Fibroblast of lung (primary cell): ENCODE measurements around the gene C21orf91. TPM values are rescaled to one million over a fixed set of nuclear protein-coding genes. Genes with fewer than 3 reads are reported as not detected.

Source experiments
- DNase-seq, 2 donors: peaks; one replicate each; pipeline versions ENCODE4 v3.0.0 to v3.0.0-alpha.2; 2010; ENCODE audit warnings: low read depth in 2 of 2
- H2AFZ ChIP-seq: 2 replicates; pipeline ENCODE4 v1.5.1; 2012; ENCODE audit warnings: low read length, control low read depth, inconsistent platforms
- H3K27ac ChIP-seq: 2 replicates; pipeline ENCODE4 v1.5.1; 2011; ENCODE audit warnings: low read length, control low read depth; ENCODE audit not compliant: insufficient read depth
- H3K27me3 ChIP-seq: 2 replicates; pipeline ENCODE4 v1.5.1; 2011; ENCODE audit warnings: mild to moderate bottlenecking, low read length; ENCODE audit not compliant: control insufficient read depth, insufficient read depth
- H3K36me3 ChIP-seq: 2 replicates; pipeline ENCODE4 v1.5.1; 2011; ENCODE audit warnings: low read length; ENCODE audit not compliant: control insufficient read depth, insufficient read depth
- H3K4me1 ChIP-seq: 2 replicates; pipeline ENCODE4 v1.5.1; 2011; ENCODE audit warnings: low read length; ENCODE audit not compliant: control insufficient read depth, insufficient read depth; ENCODE audit errors: extremely low read depth
- H3K4me2 ChIP-seq: 2 replicates; pipeline ENCODE4 v1.5.1; 2011; ENCODE audit warnings: low read length, control low read depth; ENCODE audit not compliant: insufficient read depth; ENCODE audit errors: extremely low read depth
- H3K4me3 ChIP-seq, 4 experiments: fragments of 200-600 bp in 1 of 4; sonication (generic) in 1 of 4; replicated peaks in 1 of 4; 2 replicates each; pipeline ENCODE4 v1.5.1; 2011 to 2016; ENCODE audit warnings: low read length in 4 of 4, low read depth in 3 of 4, mild to moderate bottlenecking in 3 of 4, control low read depth in 2 of 4, inconsistent platforms in 1 of 4, mixed read lengths in 1 of 4; ENCODE audit not compliant: insufficient read depth in 1 of 4; ENCODE audit errors: control extremely low read depth in 1 of 4
- H3K79me2 ChIP-seq: 2 replicates; pipeline ENCODE4 v1.5.1; 2012; ENCODE audit warnings: mild to moderate bottlenecking, low read length, inconsistent platforms; ENCODE audit not compliant: control insufficient read depth, insufficient read depth
- H3K9ac ChIP-seq: 2 replicates; pipeline ENCODE4 v1.5.1; 2011; ENCODE audit warnings: mild to moderate bottlenecking, low read length, control low read depth; ENCODE audit not compliant: insufficient read depth
- H3K9me3 ChIP-seq: 2 replicates; pipeline ENCODE4 v1.5.1; 2012; ENCODE audit warnings: low read depth, low read length; ENCODE audit not compliant: control insufficient read depth, insufficient read depth
- H4K20me1 ChIP-seq: 2 replicates; pipeline ENCODE4 v1.5.1; 2011; ENCODE audit warnings: low read length; ENCODE audit not compliant: control insufficient read depth, insufficient read depth; ENCODE audit errors: extremely low read depth
- CTCF ChIP-seq, 2 donors: IDR thresholded peaks in 1 of 2; conservative IDR thresholded peaks in 1 of 2; 1 replicate in 1 of 2; 2 replicates in 1 of 2; pipeline ENCODE4 v1.5.1; 2011 to 2012; ENCODE audit warnings: low read length in 2 of 2, control low read depth in 1 of 2, inconsistent platforms in 1 of 2, low read depth in 1 of 2, mild to moderate bottlenecking in 1 of 2
- EZH2 ChIP-seq: IDR thresholded peaks from 2 replicates; pipeline ENCODE4 v1.5.1; 2012; ENCODE audit warnings: low read length, control low read depth, mild to moderate bottlenecking; ENCODE audit errors: missing control alignments
- polyA plus RNA-seq, 2 donors: library from polyadenylated mRNA; depleted of rRNA in 1 of 2; stranded (reverse) in 1 of 2; unstranded in 1 of 2; fragments of >200 nt; gene quantifications; 2 replicates each; pipeline ENCODE4 v1.2.1, GENCODE V29; 2011 to 2012; ENCODE audit warnings: missing spikeins in 1 of 2
- total RNA-seq: library from RNA; depleted of rRNA; stranded (reverse); fragments of >200 nt; gene quantifications from 2 replicates; pipeline ENCODE4 v1.2.1, GENCODE V29; 2014

C21orf91 gene
- total and polyA plus RNA-seq, 2 donors (not counting 1 experiment from before 2014, with no cell fraction given) = 11.0 to 13.9 TPM

GRCh38 chr21:17763288-17764037 is 55.7 kb downstream of the C21orf91 start:
- H3K9me3 ChIP-seq = no peaks in the 10 kb centered on the region
- no peak overlapping the region for H3K4me2 ChIP-seq
- H3K4me1 ChIP-seq = no peaks in the 10 kb centered on the region
- no peaks in the 10 kb centered on the region for H3K27me3 ChIP-seq
- TF ChIP-seq EZH2 (no peak), CTCF (conservative IDR thresholded peaks at IDR 0.05 in 1 of 2, IDR thresholded peaks at IDR 0.05 in 1 of 2; ENCODE audit: low read depth in 1 of 2, low read length in 2 of 2) (no peak)
- no peak overlapping the region for H2AFZ ChIP-seq
- H3K27ac ChIP-seq = no peak overlapping the region
- no peak for DNase-seq
- H3K79me2 ChIP-seq = no peaks in the 10 kb centered on the region
- no peak overlapping the region for H3K4me3 ChIP-seq
- no peaks in the 10 kb centered on the region for H4K20me1 ChIP-seq
- H3K9ac ChIP-seq = no peak overlapping the region
- H3K36me3 ChIP-seq = no peaks in the 10 kb centered on the region

- H4K20me1 ChIP-seq = no peaks in the 10 kb centered on the region
- no peak overlapping the region for H3K27ac ChIP-seq
- no peak for DNase-seq
- H3K4me3 ChIP-seq = no peak overlapping the region
- H3K36me3 ChIP-seq = no peaks in the 10 kb centered on the region
- no peak for TF ChIP-seq CTCF (conservative IDR thresholded peaks at IDR 0.05 in 1 of 2, IDR thresholded peaks at IDR 0.05 in 1 of 2; ENCODE audit: low read depth in 1 of 2, low read length in 2 of 2)
- TF ChIP-seq EZH2 = no peak
- H3K4me1 ChIP-seq = no peaks in the 10 kb centered on the region
- no peaks in the 10 kb centered on the region for H3K27me3 ChIP-seq
- H3K9me3 ChIP-seq = no peaks in the 10 kb centered on the region
- H3K4me2 ChIP-seq = no peak overlapping the region
- H2AFZ ChIP-seq = no peak overlapping the region
- no peaks in the 10 kb centered on the region for H3K79me2 ChIP-seq
- H3K9ac ChIP-seq = no peak overlapping the region
Measured at GRCh38 chr21:17759511-17760178, 59.5 kb downstream of the C21orf91 start.

- H3K4me3 ChIP-seq = no peak overlapping the region
- no peaks in the 10 kb centered on the region for H3K9me3 ChIP-seq
- H3K36me3 ChIP-seq = no peaks in the 10 kb centered on the region
- no peak overlapping the region for H3K4me2 ChIP-seq
- H3K27me3 ChIP-seq = no peaks in the 10 kb centered on the region
- H3K79me2 ChIP-seq = no peaks in the 10 kb centered on the region
- no peak overlapping the region for H3K27ac ChIP-seq
- TF ChIP-seq CTCF (conservative IDR thresholded peaks at IDR 0.05 in 1 of 2, IDR thresholded peaks at IDR 0.05 in 1 of 2; ENCODE audit: low read depth in 1 of 2, low read length in 2 of 2) (no peak), EZH2 (no peak)
- H3K9ac ChIP-seq = no peak overlapping the region
- H4K20me1 ChIP-seq = no peaks in the 10 kb centered on the region
- H3K4me1 ChIP-seq = no peaks in the 10 kb centered on the region
- H2AFZ ChIP-seq = no peak overlapping the region
- no peak for DNase-seq
Measured at GRCh38 chr21:17758683-17759082, 60.5 kb downstream of the C21orf91 start.
